ENCODE results near the gene RNF125.

RNF125 gene

DNA sequence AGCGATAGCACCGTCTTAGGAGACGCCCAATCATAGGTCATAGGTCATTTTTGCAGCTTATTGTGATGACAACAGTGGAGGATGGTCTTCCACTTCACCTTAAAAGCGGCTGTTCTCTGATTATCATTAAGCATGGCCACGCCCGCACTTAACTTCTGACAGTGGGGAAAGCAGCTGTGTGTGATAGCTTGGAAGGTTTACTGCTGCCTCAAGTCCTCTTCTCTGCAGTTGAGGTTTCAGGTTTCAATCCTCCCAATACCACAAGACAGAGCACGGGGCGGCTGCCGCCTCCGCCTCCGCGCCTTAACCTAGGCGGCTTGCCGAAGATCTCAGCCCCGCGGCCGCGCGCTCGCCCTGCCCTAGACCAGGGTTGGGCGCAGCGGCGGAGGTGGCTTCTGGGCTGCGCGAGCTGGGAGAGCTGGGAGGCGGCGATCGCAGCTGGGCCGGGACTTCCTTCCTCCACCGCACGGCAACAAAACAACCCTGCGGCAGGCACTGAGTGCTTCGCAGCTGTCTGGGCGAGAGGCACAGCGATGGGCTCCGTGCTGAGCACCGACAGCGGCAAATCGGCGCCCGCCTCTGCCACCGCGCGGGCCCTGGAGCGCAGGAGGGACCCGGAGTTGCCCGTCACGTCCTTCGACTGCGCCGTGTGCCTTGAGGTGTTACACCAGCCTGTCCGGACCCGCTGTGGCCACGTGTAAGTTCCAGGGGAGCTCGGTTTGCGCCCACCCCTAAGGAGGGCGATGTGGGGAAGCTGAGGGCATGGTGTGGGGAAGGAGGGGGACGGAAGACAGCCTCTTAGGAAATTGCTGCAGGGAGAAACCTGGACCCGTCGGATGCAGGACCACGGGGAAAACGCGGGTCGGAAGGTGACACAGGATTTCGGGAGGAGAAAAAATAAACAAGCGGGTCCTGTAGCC lies at the start of gene RNF125:
Gene RNF125 (plus strand): TSS at position 495 of the 920 bp plus-strand sequence. CDS start 39 bp downstream, at position 534.
- TF ChIP-seq ZNF274 (IDR thresholded peaks at IDR 0.05; ENCODE audit: low read depth, low read length), result no peak
- TF ChIP-seq YY1 (IDR thresholded peaks at IDR 0.05; ENCODE audit: insufficient read depth, insufficient read length), result no peak
- no peak for TF ChIP-seq SUZ12 (IDR thresholded peaks at IDR 0.05; ENCODE audit: extremely low read depth, insufficient read depth, insufficient read length)
- no peaks in the 10 kb centered on the region for H3K9me3 ChIP-seq (ENCODE audit: insufficient read depth, low read length)
- no peaks in the 10 kb centered on the region for H3K36me3 ChIP-seq (ENCODE audit: insufficient read depth, insufficient read length, low read length)
- peaks cover 16% of the 10 kb centered on the region for H3K27me3 ChIP-seq (ENCODE audit: insufficient read depth, insufficient read length)
- peak; percentile 78 for DNase-seq (ENCODE audit: low read depth, low spot score)
- H3K9ac ChIP-seq (ENCODE audit: insufficient read length, low read depth), result peak within 1 kb of the TSS; percentile 87
- no peaks in the 10 kb centered on the region for H3K4me1 ChIP-seq (ENCODE audit: insufficient read depth, insufficient read length)
- peak within 1 kb of the TSS; percentile 70 for H3K4me3 ChIP-seq (ENCODE audit: insufficient read length, low read depth)

DNA sequence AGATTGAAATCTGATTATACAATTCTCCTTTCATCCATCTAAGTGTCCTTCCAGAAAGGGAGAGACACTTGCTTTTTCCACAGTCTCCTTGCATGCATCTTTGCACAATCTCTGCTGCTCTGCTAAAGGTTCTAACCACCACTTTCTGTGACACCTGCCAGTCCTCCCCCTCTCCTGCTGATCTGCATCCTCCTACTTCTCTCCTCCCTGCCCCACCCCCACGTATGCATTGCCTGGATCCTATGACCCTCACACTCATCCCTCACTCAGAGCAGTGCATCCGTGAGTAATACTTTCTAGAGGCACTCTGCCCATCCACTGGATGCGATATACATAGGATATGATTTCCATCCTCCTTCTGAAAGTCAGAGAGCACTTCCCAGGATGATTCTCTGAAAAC lies 48.0 kb upstream of the RNF125 start:
- Histone ChIP-seq H3K27me3 (ENCODE audit: insufficient read depth, insufficient read length) (no peaks in the 10 kb centered on the region), H3K4me1 (ENCODE audit: insufficient read depth, insufficient read length) (no peaks in the 10 kb centered on the region), H3K36me3 (ENCODE audit: insufficient read depth, insufficient read length, low read length) (no peaks in the 10 kb centered on the region), H3K9me3 (ENCODE audit: insufficient read depth, low read length) (peaks cover 28% of the 10 kb centered on the region), H3K4me3 (ENCODE audit: insufficient read length, low read depth) (no peak overlapping the region), H3K9ac (ENCODE audit: insufficient read length, low read depth) (no peak overlapping the region)
- TF ChIP-seq SUZ12 (IDR thresholded peaks at IDR 0.05; ENCODE audit: extremely low read depth, insufficient read depth, insufficient read length) (no peak), ZNF274 (IDR thresholded peaks at IDR 0.05; ENCODE audit: low read depth, low read length) (no peak), YY1 (IDR thresholded peaks at IDR 0.05; ENCODE audit: insufficient read depth, insufficient read length) (no peak)
- DNase-seq (ENCODE audit: low read depth, low spot score), result no peak

DNA sequence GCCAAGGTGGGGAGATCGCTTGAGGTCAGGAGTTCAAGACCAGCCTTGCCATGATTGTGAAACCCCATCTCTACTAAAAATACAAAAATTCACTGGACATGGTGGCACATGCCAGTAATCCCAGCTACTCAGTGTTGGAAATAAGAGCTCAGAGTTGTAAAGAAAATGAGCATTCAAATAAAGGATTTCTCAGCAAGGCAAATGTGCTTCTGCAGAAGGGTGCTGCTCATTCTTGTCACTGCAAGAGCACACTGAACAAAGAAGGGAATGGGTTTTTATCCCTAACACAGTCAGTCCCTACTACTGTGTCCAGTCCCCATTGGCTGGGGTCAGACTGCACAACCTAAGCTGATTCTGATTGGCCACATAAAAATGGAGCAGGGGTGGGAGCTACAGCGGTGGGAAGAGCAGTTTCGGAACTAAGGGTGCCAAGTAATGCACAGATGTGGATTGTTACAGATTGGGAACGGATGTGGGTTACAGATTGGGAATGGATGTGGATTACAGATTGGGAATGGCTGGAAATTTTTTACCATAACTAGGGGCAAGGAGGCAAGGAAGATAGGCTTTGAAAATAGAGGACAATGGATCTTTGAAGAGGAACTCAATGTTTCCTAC lies 44.6 kb upstream of the RNF125 start:
- no peak overlapping the region for H3K4me3 ChIP-seq (ENCODE audit: insufficient read length, low read depth)
- no peaks in the 10 kb centered on the region for H3K36me3 ChIP-seq (ENCODE audit: insufficient read depth, insufficient read length, low read length)
- TF ChIP-seq YY1 (IDR thresholded peaks at IDR 0.05; ENCODE audit: insufficient read depth, insufficient read length) (no peak), SUZ12 (IDR thresholded peaks at IDR 0.05; ENCODE audit: extremely low read depth, insufficient read depth, insufficient read length) (no peak), ZNF274 (IDR thresholded peaks at IDR 0.05; ENCODE audit: low read depth, low read length) (no peak)
- H3K9ac ChIP-seq (ENCODE audit: insufficient read length, low read depth), result no peak overlapping the region
- H3K9me3 ChIP-seq (ENCODE audit: insufficient read depth, low read length), result peaks cover 50% of the 10 kb centered on the region
- no peaks in the 10 kb centered on the region for H3K4me1 ChIP-seq (ENCODE audit: insufficient read depth, insufficient read length)
- no peaks in the 10 kb centered on the region for H3K27me3 ChIP-seq (ENCODE audit: insufficient read depth, insufficient read length)
- DNase-seq (ENCODE audit: low read depth, low spot score), result no peak

DNA sequence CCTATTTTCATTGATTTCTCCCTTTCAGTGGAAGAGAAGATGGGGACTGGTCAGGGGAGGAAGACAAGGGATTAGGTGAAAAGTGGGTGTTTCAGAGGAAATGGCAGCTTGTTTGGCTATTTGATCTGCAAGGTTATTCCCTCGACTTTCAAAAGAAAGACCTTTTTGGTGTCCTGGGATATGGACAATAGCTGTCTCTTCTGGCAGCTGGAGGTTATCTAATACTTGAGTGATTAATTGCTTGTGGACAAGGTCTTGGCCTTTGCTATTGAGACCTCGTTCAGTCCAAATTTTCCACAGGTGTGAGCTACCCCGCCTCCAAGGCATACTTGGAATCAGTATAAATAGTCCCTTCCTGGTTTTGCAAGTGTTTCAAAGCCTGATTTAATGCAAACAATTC lies 42.4 kb upstream of the RNF125 start:
- no peaks in the 10 kb centered on the region for H3K4me1 ChIP-seq (ENCODE audit: insufficient read depth, insufficient read length)
- DNase-seq (ENCODE audit: low read depth, low spot score), result no peak
- TF ChIP-seq SUZ12 (IDR thresholded peaks at IDR 0.05; ENCODE audit: extremely low read depth, insufficient read depth, insufficient read length), result no peak
- TF ChIP-seq YY1 (IDR thresholded peaks at IDR 0.05; ENCODE audit: insufficient read depth, insufficient read length), result no peak
- TF ChIP-seq ZNF274 (IDR thresholded peaks at IDR 0.05; ENCODE audit: low read depth, low read length), result no peak
- H3K4me3 ChIP-seq (ENCODE audit: insufficient read length, low read depth), result no peak overlapping the region
- H3K9ac ChIP-seq (ENCODE audit: insufficient read length, low read depth), result no peak overlapping the region
- H3K9me3 ChIP-seq (ENCODE audit: insufficient read depth, low read length), result peaks cover 55% of the 10 kb centered on the region
- no peaks in the 10 kb centered on the region for H3K27me3 ChIP-seq (ENCODE audit: insufficient read depth, insufficient read length)
- no peaks in the 10 kb centered on the region for H3K36me3 ChIP-seq (ENCODE audit: insufficient read depth, insufficient read length, low read length)

DNA sequence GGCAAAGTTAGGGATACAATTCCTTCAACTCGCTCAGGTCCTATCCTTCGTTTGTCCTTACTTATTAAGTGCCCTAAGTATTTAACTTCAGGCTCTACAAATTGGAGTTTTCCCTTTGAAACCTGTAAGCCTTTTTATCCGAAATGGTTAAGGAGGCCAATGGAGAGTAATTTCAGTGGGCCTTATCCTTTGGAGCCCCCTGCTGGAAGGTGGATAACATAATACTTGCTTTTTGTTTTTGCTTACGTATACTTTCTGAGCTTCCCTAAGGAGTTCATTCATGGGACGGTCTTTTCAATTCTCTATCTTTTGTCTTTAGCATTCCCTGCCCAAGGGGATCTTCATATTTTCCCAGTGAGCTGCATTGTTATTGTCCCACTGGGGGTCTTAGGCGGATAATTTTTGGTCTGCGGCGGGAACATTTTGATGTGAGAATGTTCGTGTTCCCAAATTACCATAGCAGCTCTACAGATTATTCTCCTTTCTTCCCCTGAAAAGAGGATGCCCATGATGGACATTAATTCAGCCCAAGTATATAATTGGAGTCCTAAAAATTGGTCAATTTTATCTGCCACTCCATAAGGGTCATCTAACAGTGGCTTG lies 41.3 kb upstream of the RNF125 start:
- H3K9me3 ChIP-seq (ENCODE audit: insufficient read depth, low read length), result peaks cover 52% of the 10 kb centered on the region
- H3K9ac ChIP-seq (ENCODE audit: insufficient read length, low read depth), result no peak overlapping the region
- no peak overlapping the region for H3K4me3 ChIP-seq (ENCODE audit: insufficient read length, low read depth)
- DNase-seq (ENCODE audit: low read depth, low spot score), result peak; percentile 55
- no peaks in the 10 kb centered on the region for H3K27me3 ChIP-seq (ENCODE audit: insufficient read depth, insufficient read length)
- no peaks in the 10 kb centered on the region for H3K4me1 ChIP-seq (ENCODE audit: insufficient read depth, insufficient read length)
- TF ChIP-seq SUZ12 (IDR thresholded peaks at IDR 0.05; ENCODE audit: extremely low read depth, insufficient read depth, insufficient read length) (no peak), ZNF274 (IDR thresholded peaks at IDR 0.05; ENCODE audit: low read depth, low read length) (no peak), YY1 (IDR thresholded peaks at IDR 0.05; ENCODE audit: insufficient read depth, insufficient read length) (no peak)
- H3K36me3 ChIP-seq (ENCODE audit: insufficient read depth, insufficient read length, low read length), result no peaks in the 10 kb centered on the region

- DNase-seq (ENCODE audit: low read depth, low spot score), result no peak
- Histone ChIP-seq H3K27me3 (ENCODE audit: insufficient read depth, insufficient read length) (no peaks in the 10 kb centered on the region), H3K36me3 (ENCODE audit: insufficient read depth, insufficient read length, low read length) (no peaks in the 10 kb centered on the region), H3K9ac (ENCODE audit: insufficient read length, low read depth) (no peak overlapping the region), H3K9me3 (ENCODE audit: insufficient read depth, low read length) (peaks cover 40% of the 10 kb centered on the region), H3K4me1 (ENCODE audit: insufficient read depth, insufficient read length) (no peaks in the 10 kb centered on the region), H3K4me3 (ENCODE audit: insufficient read length, low read depth) (no peak overlapping the region)
- no peak for TF ChIP-seq YY1 (IDR thresholded peaks at IDR 0.05; ENCODE audit: insufficient read depth, insufficient read length)
- no peak for TF ChIP-seq ZNF274 (IDR thresholded peaks at IDR 0.05; ENCODE audit: low read depth, low read length)
- TF ChIP-seq SUZ12 (IDR thresholded peaks at IDR 0.05; ENCODE audit: extremely low read depth, insufficient read depth, insufficient read length), result no peak
Observed at GRCh38 chr18:31978616-31979015, 40.0 kb upstream of the RNF125 start.

DNA sequence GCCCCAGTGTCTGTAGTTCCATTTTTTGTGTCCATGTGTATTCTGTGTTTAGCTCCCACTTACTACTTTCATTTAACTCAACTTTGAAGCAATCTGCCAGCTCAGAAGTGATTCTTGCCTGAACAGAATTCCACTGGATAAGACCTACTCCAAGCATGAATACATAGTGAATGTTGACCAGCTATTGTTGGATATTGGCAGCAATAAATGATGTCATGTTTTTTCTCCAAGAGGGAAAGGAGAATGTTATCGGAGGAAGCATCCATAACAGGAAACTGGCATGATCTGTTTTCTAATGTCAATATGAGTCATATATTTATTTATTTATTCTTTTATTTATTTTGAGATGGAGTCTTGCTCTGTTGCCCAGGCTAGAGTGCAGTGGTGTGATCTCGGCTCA lies 38.9 kb upstream of the RNF125 start:
- Histone ChIP-seq H3K27me3 (ENCODE audit: insufficient read depth, insufficient read length) (no peaks in the 10 kb centered on the region), H3K4me3 (ENCODE audit: insufficient read length, low read depth) (no peak overlapping the region), H3K4me1 (ENCODE audit: insufficient read depth, insufficient read length) (no peaks in the 10 kb centered on the region), H3K36me3 (ENCODE audit: insufficient read depth, insufficient read length, low read length) (no peaks in the 10 kb centered on the region), H3K9ac (ENCODE audit: insufficient read length, low read depth) (no peak overlapping the region), H3K9me3 (ENCODE audit: insufficient read depth, low read length) (peaks cover 29% of the 10 kb centered on the region)
- TF ChIP-seq ZNF274 (IDR thresholded peaks at IDR 0.05; ENCODE audit: low read depth, low read length) (no peak), YY1 (IDR thresholded peaks at IDR 0.05; ENCODE audit: insufficient read depth, insufficient read length) (no peak), SUZ12 (IDR thresholded peaks at IDR 0.05; ENCODE audit: extremely low read depth, insufficient read depth, insufficient read length) (no peak)
- DNase-seq (ENCODE audit: low read depth, low spot score), result no peak

All from NT2/D1 (cell line).